ENCODE data around the gene MEGF6.

The MEGF6 gene

DNA sequence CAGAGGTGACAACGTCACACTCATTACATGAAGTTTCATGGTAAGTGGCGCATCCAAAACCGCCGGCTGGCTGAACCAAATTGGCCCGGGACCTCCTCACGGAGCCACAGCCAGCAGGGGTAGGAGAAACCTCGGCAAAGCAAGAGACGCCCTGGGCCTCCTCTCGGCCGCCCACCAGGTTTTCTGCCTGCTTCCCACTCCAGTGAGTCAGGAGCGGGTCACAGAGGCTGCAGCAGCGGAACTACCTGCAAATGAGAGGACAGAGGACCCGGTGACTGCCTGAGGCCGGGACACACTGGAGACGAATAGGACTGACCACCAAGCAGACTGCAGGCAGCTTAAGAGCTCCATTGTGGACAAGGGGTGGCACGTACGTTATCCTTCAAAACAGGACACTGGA lies 55.0 kb downstream of the MEGF6 start:
- no peak for TF ChIP-seq ESRRG (CRISPR knock-in tag; IDR thresholded peaks at IDR 0.05)
- no peak for TF ChIP-seq ZC3H10 (CRISPR knock-in tag; IDR thresholded peaks at IDR 0.05)
- TF ChIP-seq ZNF565 (CRISPR knock-in tag; conservative IDR thresholded peaks at IDR 0.05; ENCODE audit: low read depth): no peak
- no peak for TF ChIP-seq ZNF8 (CRISPR knock-in tag; IDR thresholded peaks at IDR 0.05)
- TF ChIP-seq, protein P1, sequence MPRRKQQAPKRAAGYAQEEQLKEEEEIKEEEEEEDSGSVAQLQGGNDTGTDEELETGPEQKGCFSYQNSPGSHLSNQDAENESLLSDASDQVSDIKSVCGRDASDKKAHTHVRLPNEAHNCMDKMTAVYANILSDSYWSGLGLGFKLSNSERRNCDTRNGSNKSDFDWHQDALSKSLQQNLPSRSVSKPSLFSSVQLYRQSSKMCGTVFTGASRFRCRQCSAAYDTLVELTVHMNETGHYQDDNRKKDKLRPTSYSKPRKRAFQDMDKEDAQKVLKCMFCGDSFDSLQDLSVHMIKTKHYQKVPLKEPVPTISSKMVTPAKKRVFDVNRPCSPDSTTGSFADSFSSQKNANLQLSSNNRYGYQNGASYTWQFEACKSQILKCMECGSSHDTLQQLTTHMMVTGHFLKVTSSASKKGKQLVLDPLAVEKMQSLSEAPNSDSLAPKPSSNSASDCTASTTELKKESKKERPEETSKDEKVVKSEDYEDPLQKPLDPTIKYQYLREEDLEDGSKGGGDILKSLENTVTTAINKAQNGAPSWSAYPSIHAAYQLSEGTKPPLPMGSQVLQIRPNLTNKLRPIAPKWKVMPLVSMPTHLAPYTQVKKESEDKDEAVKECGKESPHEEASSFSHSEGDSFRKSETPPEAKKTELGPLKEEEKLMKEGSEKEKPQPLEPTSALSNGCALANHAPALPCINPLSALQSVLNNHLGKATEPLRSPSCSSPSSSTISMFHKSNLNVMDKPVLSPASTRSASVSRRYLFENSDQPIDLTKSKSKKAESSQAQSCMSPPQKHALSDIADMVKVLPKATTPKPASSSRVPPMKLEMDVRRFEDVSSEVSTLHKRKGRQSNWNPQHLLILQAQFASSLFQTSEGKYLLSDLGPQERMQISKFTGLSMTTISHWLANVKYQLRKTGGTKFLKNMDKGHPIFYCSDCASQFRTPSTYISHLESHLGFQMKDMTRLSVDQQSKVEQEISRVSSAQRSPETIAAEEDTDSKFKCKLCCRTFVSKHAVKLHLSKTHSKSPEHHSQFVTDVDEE (CRISPR knock-in tag; IDR thresholded peaks at IDR 0.05): no peak
- TF ChIP-seq, protein P2, sequence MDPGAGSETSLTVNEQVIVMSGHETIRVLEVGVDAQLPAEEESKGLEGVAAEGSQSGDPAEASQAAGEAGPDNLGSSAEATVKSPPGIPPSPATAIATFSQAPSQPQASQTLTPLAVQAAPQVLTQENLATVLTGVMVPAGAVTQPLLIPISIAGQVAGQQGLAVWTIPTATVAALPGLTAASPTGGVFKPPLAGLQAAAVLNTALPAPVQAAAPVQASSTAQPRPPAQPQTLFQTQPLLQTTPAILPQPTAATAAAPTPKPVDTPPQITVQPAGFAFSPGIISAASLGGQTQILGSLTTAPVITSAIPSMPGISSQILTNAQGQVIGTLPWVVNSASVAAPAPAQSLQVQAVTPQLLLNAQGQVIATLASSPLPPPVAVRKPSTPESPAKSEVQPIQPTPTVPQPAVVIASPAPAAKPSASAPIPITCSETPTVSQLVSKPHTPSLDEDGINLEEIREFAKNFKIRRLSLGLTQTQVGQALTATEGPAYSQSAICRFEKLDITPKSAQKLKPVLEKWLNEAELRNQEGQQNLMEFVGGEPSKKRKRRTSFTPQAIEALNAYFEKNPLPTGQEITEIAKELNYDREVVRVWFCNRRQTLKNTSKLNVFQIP (CRISPR knock-in tag; IDR thresholded peaks at IDR 0.05; ENCODE audit: borderline replicate concordance, low read depth): no peak
- no peak for ATAC-seq

DNA sequence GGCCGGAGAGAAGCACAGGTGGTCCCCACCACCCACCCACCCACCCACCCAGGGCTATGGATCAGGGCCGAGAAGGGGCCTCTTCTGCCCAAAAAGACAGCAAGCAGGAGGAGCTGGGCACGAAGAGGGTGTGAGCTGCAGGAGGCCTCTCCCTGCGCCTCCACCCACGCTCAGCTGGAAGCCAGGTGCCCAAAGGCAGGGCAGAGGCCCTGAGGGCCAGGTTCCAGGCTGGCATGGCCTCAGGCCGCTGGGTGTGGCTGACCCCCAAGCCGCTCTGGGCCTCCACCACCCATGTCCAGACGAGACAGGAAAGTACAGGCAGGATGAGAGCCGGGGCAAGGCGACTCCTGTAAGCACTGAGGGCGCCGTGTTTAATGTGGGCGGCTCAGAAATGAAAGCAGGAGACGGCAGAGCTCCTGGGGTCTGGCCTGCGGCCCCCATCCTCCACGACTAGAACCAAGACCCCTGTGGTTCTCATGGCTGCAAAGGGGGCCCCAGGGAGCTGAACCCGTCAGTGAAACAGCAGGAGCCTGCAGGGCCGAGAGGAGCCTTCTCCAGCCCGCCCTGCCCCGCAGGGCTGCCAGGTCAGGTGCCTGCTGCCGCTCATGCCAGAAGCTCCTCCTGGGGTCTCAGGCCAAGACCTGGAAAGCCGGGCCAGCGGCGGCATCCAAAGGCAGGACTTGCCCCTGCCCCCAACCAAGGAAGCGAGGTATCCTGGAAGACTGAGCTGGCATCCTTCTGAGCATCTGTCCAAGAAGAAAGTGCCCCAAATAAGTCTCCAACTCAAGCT lies 56.0 kb downstream of the MEGF6 start:
- TF ChIP-seq ESRRG (CRISPR knock-in tag; IDR thresholded peaks at IDR 0.05) (no peak), ZNF565 (CRISPR knock-in tag; conservative IDR thresholded peaks at IDR 0.05; ENCODE audit: low read depth) (no peak)
- TF ChIP-seq, protein P3, sequence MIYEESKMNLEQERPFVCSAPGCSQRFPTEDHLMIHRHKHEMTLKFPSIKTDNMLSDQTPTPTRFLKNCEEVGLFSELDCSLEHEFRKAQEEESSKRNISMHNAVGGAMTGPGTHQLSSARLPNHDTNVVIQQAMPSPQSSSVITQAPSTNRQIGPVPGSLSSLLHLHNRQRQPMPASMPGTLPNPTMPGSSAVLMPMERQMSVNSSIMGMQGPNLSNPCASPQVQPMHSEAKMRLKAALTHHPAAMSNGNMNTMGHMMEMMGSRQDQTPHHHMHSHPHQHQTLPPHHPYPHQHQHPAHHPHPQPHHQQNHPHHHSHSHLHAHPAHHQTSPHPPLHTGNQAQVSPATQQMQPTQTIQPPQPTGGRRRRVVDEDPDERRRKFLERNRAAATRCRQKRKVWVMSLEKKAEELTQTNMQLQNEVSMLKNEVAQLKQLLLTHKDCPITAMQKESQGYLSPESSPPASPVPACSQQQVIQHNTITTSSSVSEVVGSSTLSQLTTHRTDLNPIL (CRISPR knock-in tag; IDR thresholded peaks at IDR 0.05; ENCODE audit: low read depth): no peak
- TF ChIP-seq, protein P4, sequence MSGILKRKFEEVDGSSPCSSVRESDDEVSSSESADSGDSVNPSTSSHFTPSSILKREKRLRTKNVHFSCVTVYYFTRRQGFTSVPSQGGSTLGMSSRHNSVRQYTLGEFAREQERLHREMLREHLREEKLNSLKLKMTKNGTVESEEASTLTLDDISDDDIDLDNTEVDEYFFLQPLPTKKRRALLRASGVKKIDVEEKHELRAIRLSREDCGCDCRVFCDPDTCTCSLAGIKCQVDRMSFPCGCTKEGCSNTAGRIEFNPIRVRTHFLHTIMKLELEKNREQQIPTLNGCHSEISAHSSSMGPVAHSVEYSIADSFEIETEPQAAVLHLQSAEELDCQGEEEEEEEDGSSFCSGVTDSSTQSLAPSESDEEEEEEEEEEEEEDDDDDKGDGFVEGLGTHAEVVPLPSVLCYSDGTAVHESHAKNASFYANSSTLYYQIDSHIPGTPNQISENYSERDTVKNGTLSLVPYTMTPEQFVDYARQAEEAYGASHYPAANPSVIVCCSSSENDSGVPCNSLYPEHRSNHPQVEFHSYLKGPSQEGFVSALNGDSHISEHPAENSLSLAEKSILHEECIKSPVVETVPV (CRISPR knock-in tag; IDR thresholded peaks at IDR 0.05): no peak
- ATAC-seq: no peak

DNA sequence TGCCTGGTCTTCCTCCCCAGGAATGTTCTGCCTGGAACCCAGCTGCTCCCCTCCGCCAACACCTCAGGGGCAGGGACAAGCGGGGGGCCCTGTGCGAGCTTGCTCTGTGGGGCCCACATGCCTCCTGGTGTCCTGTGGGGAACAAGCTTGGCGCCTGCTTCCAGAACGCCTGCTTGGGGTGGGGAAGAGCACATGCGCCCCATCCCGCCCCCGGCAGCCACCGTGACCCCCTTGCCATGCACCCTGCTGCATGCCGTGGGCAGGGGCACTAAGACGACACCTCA lies 57.4 kb downstream of the MEGF6 start:
- no peak for ATAC-seq
- TF ChIP-seq TCF4 (CRISPR knock-in tag; IDR thresholded peaks at IDR 0.05; ENCODE audit: borderline replicate concordance) (no peak), ZC3H10 (CRISPR knock-in tag; IDR thresholded peaks at IDR 0.05) (no peak), SNAI2 (CRISPR knock-in tag; IDR thresholded peaks at IDR 0.05) (no peak), OSR1 (CRISPR knock-in tag; IDR thresholded peaks at IDR 0.05) (no peak), ISL1 (CRISPR knock-in tag; IDR thresholded peaks at IDR 0.05) (no peak)
- TF ChIP-seq, protein P3 (CRISPR knock-in tag; IDR thresholded peaks at IDR 0.05; ENCODE audit: low read depth): no peak

DNA sequence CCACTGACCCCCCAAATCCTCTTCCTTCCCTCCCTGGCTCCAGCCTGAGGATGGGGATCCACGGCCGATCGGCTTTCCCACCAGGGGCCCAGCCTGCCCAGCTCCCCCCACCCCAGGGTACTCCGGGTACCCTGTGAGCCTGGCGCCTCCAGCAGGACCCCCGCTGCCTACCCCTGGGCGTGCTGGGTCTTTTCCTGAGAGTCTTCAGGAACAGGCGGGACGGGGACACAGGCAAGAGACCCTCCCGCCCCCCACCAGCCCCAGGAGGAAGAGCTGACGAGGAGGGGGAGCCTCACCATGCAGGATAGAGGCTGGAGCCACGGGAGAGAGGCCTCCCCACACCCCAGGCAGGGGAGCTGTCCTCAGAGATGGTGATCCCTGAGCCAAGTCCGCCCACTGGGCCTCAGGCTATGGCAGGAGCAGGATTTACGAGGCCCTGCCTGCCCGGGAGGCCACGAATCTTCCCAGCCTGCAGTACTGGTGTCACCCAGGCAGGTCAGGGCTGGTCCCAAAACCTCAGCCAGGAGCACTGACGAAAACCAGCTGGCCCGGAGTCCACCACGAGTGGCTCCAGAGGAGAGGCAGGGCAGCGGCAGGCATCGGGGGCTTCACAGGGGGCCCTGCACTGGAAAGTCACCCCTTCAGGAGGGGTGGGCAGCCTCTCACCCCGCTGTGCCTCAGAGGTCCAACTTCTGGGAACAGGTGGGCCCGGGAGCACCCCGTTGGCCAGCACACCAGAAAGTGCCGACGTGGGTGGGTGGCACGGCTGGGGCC lies 58.0 kb downstream of the MEGF6 start:
- ATAC-seq: peak; percentile 13; the same call in 2 of the 3 replicates

More for the DNA sequence above, 58.0 kb downstream of the MEGF6 start:
- TF ChIP-seq, protein P5, sequence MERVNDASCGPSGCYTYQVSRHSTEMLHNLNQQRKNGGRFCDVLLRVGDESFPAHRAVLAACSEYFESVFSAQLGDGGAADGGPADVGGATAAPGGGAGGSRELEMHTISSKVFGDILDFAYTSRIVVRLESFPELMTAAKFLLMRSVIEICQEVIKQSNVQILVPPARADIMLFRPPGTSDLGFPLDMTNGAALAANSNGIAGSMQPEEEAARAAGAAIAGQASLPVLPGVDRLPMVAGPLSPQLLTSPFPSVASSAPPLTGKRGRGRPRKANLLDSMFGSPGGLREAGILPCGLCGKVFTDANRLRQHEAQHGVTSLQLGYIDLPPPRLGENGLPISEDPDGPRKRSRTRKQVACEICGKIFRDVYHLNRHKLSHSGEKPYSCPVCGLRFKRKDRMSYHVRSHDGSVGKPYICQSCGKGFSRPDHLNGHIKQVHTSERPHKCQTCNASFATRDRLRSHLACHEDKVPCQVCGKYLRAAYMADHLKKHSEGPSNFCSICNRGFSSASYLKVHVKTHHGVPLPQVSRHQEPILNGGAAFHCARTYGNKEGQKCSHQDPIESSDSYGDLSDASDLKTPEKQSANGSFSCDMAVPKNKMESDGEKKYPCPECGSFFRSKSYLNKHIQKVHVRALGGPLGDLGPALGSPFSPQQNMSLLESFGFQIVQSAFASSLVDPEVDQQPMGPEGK (CRISPR knock-in tag; IDR thresholded peaks at IDR 0.05; ENCODE audit: borderline replicate concordance): no peak
- no peak for TF ChIP-seq ZNF8 (CRISPR knock-in tag; IDR thresholded peaks at IDR 0.05)
- TF ChIP-seq TOX (CRISPR knock-in tag; IDR thresholded peaks at IDR 0.05; ENCODE audit: borderline replicate concordance): no peak
- TF ChIP-seq, protein P2 (CRISPR knock-in tag; IDR thresholded peaks at IDR 0.05; ENCODE audit: borderline replicate concordance, low read depth): no peak
- TF ChIP-seq ZC3H10 (CRISPR knock-in tag; IDR thresholded peaks at IDR 0.05): no peak
- TF ChIP-seq, protein P4 (CRISPR knock-in tag; IDR thresholded peaks at IDR 0.05): no peak
- TF ChIP-seq ZNF70 (CRISPR knock-in tag; IDR thresholded peaks at IDR 0.05): no peak
- no peak for TF ChIP-seq ZFP3 (CRISPR knock-in tag; IDR thresholded peaks at IDR 0.05)

Measured in SK-N-SH treated with all-trans-retinoic acid at 6 μM for 48 hours (cell line).